Measurements from ENCODE around the gene PIP5K1A.

Gene PIP5K1A

GRCh38 chr1:151289080-151289935 lies 91.0 kb downstream of the PIP5K1A start:
- no peak for DNase-seq

- no peak for DNase-seq
These were observed 91.8 kb downstream of the PIP5K1A start for GRCh38 chr1:151289991-151290708.

- DNase-seq = no peak
These were observed 92.5 kb downstream of the PIP5K1A start for GRCh38 chr1:151290709-151291303.

- DNase-seq = no peak
These were observed 94.1 kb downstream of the PIP5K1A start for GRCh38 chr1:151292207-151293030.

- no peak for DNase-seq
These were observed 94.7 kb downstream of the PIP5K1A start for GRCh38 chr1:151293093-151293492.

- no peak for DNase-seq
These were observed 96.5 kb downstream of the PIP5K1A start for GRCh38 chr1:151294742-151295462.

All from left hindlimb (tissue), 1 donor.